ENCODE results near the gene GGA2.

DNA sequence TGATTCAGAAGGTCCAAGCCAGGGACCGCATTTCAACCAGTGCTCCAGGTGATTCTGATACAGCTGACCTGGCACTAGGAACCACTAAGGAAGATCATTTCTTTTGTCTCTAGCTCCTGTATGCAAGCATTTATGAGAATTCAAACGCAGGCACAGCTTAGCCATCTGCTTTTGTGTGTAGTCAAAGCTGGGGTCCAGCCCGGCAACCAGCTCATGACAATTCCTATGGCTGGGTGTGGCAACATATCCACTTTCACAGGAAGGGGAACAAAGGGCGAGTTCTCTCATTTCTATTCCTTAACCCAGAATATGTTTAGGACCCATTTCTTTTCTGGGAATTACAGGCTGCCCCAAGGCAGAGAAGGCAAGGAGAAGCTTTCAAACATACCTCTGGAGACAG, 30.0 kb downstream of the GGA2 start:
- TF ChIP-seq, protein P1, sequence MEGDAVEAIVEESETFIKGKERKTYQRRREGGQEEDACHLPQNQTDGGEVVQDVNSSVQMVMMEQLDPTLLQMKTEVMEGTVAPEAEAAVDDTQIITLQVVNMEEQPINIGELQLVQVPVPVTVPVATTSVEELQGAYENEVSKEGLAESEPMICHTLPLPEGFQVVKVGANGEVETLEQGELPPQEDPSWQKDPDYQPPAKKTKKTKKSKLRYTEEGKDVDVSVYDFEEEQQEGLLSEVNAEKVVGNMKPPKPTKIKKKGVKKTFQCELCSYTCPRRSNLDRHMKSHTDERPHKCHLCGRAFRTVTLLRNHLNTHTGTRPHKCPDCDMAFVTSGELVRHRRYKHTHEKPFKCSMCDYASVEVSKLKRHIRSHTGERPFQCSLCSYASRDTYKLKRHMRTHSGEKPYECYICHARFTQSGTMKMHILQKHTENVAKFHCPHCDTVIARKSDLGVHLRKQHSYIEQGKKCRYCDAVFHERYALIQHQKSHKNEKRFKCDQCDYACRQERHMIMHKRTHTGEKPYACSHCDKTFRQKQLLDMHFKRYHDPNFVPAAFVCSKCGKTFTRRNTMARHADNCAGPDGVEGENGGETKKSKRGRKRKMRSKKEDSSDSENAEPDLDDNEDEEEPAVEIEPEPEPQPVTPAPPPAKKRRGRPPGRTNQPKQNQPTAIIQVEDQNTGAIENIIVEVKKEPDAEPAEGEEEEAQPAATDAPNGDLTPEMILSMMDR (IDR thresholded peaks at IDR 0.05) = no peak
- TF ChIP-seq POLR2AphosphoS5 (IDR thresholded peaks at IDR 0.05) (no peak), EP300 (IDR thresholded peaks at IDR 0.05) (no peak), POLR2A (IDR thresholded peaks at IDR 0.05) (no peak)
